K562 (cell line): Measurements from ENCODE around the gene PTP4A1. TPM values are rescaled to one million over a fixed set of nuclear protein-coding genes. Genes with fewer than 3 reads are reported as not detected.

ENCODE experiments used
- BRF1 ChIP-seq: IDR thresholded peaks from 3 replicates; pipeline ENCODE4 v1.6.1; 2011; ENCODE audit warnings: borderline replicate concordance, mild to moderate bottlenecking; ENCODE audit not compliant: insufficient read length; ENCODE audit errors: extremely low read depth
- CBX5 ChIP-seq: IDR thresholded peaks from 2 replicates; pipeline ENCODE4 v1.6.1; 2014; ENCODE audit warnings: low read depth, borderline replicate concordance
- CCNT2 ChIP-seq: IDR thresholded peaks from 2 replicates; pipeline ENCODE4 v1.6.1; 2011; ENCODE audit warnings: borderline replicate concordance, low read depth, mild to moderate bottlenecking, moderate library complexity, mixed read lengths, low read length; ENCODE audit not compliant: insufficient read length; ENCODE audit errors: extremely low read depth
- CHD1 ChIP-seq: fragments of 200-600 bp; sonication (generic); IDR thresholded peaks from one replicate; pipeline ENCODE4 v1.6.1; 2012; ENCODE audit warnings: mild to moderate bottlenecking, moderate library complexity, low read length, inconsistent platforms
- HNRNPL ChIP-seq: fragments of 200-400 bp; formaldehyde crosslinking; IDR thresholded peaks from 2 replicates; pipeline ENCODE4 v1.6.1; 2017; ENCODE audit warnings: low read depth, mild to moderate bottlenecking, low read length
- KAT2B ChIP-seq: IDR thresholded peaks from one replicate; pipeline ENCODE4 v1.6.1; 2012; ENCODE audit warnings: low read depth, mild to moderate bottlenecking, control low read depth, inconsistent platforms, low read length, moderate library complexity
- RBM14 ChIP-seq: fragments of 200-400 bp; formaldehyde crosslinking; IDR thresholded peaks from 2 replicates; pipeline ENCODE4 v1.6.1; 2018; ENCODE audit warnings: low read depth, mild to moderate bottlenecking, low read length, moderate library complexity, borderline replicate concordance; ENCODE audit not compliant: insufficient read depth
- SAFB2 ChIP-seq: fragments of 200-400 bp; formaldehyde crosslinking; IDR thresholded peaks from 2 replicates; pipeline ENCODE4 v1.6.1; 2018; ENCODE audit warnings: borderline replicate concordance, low read length, low read depth, moderate library complexity; ENCODE audit not compliant: severe bottlenecking
- SNRNP70 ChIP-seq: fragments of 200-400 bp; formaldehyde crosslinking; optimal IDR thresholded peaks from 2 replicates; pipeline ENCODE3; 2017; ENCODE audit warnings: low read depth, low read length
- ZNF124 ChIP-seq: sonication (generic); formaldehyde crosslinking; IDR thresholded peaks from 2 replicates; pipeline ENCODE4 v1.8.1; 2022; ENCODE audit warnings: missing genetic modification reagents
- ZNF184 ChIP-seq: sonication (generic); formaldehyde crosslinking; IDR thresholded peaks from 2 replicates; pipeline ENCODE4 v1.5.0; 2020; ENCODE audit warnings: missing genetic modification reagents
- ZNF316 ChIP-seq: fragments of 450-650 bp; IDR thresholded peaks from 2 replicates; pipeline ENCODE4 v1.6.1; 2016
- polyA plus RNA-seq, 8 experiments: library from polyadenylated mRNA; depleted of rRNA in 4 of 8; stranded (reverse) in 5 of 8; unstranded in 3 of 8; fragments of >200 nt; fragmentation: Nextera tagmentation in 2 of 8; fragmentation: Illumina TruSeq in 1 of 8; extraction: Ambion mirVana in 2 of 8; extraction: Trizol in 1 of 8; gene quantifications; 2 replicates each; pipeline versions ENCODE4 v1.2.1 to v1.2.3, GENCODE V29; 2011 to 2014; ENCODE audit warnings: inconsistent platforms in 1 of 8, missing spikeins in 1 of 8
- total RNA-seq, 7 experiments: library from RNA; depleted of rRNA in 6 of 7; stranded (reverse); fragments of >200 nt in 6 of 7; fragmentation: Illumina TruSeq in 2 of 7; extraction: Trizol in 2 of 7; gene quantifications; 2 replicates each; pipeline versions ENCODE4 v1.2.1 to v1.2.3, GENCODE V29; 2011 to 2021; ENCODE audit warnings: low replicate concordance in 1 of 7
- TF ChIP-seq, protein P1 (sequence below), 2 experiments: fragments of 450-650 bp; conservative IDR thresholded peaks; 2 replicates each; pipeline ENCODE4 v1.6.1; 2017; ENCODE audit warnings: mild to moderate bottlenecking in 2 of 2, moderate library complexity in 2 of 2
- TF ChIP-seq, protein P2 (sequence below): sonication (generic); formaldehyde crosslinking; IDR thresholded peaks from 2 replicates; pipeline ENCODE4 v1.4.0; 2020; ENCODE audit warnings: mild to moderate bottlenecking, missing genetic modification reagents
- TF ChIP-seq, protein P3 (sequence below): fragments of 450-650 bp; IDR thresholded peaks from 2 replicates; pipeline ENCODE4 v1.7.0; 2016; ENCODE audit warnings: borderline replicate concordance
- TF ChIP-seq, protein P4 (sequence below): fragments of 450-650 bp; formaldehyde crosslinking; IDR thresholded peaks from 2 replicates; pipeline ENCODE4 v1.4.0; 2022; ENCODE audit warnings: missing genetic modification characterization
- TF ChIP-seq, protein P5 (sequence below): fragments of 450-650 bp; IDR thresholded peaks from 2 replicates; pipeline ENCODE4 v1.6.1; 2016; ENCODE audit warnings: borderline replicate concordance

Gene PTP4A1
- total and polyA plus RNA-seq, 9 of the 15 experiments (the other 6 are each of a cell fraction or from before 2014, with no cell fraction given) = 3.7 to 67.5 (median 13.1) TPM

DNA sequence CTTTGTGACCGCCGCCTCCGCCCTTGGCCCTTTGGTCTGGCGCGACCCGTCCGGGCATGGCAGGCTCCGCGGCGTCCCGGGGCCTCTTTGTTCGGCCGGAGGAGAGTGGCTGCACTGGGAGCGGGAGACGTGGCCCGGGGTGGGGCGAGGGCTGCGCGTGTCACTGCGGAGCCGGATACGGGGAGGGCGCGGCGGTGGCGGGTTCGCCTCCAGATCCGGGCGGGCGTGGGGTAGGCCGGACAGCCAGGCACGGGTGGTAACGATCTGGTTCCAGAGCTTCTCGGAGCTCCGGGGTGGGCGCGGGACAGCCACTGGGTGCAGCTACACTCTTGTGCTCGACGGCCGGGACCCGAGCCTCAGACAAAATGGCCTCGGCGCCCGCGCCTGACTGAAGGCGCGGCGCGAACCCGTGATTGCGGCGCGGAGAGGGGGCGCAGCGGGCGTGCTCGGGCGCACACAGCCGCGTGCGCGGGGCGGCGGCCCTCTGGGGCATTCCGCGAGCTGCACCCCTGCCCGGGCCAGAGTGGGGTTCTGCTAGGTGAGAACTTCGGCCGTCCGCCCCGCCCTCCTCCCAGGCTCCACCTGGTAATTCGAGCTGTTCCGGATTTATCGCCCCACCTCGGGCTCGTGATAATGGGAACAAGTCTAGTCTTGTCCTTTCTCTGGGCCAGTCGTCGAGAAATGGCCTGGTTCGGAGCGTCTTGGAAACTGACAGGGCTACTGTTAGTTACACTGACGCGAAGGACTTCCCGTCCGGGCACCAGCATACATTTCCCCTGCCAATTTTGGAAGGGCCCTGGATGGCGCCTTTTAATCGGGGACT lies 1.0 kb downstream of the PTP4A1 start (continued):
- TF ChIP-seq KAT2B (no peak), ZNF124 (peak; percentile 82; the same call in 1 of the 2 replicates), SNRNP70 (no peak), SAFB2 (no peak), BRF1 (no peak), ZNF316 (no peak), RBM14 (0 out of 2 replicates have a peak, but pooled peaks have one; percentile 78), CHD1 (peak; percentile 88), CBX5 (no peak), CCNT2 (peak; percentile 81), ZNF184 (CRISPR knock-in tag) (no peak), HNRNPL (peak; percentile 81)
- TF ChIP-seq, protein P1, sequence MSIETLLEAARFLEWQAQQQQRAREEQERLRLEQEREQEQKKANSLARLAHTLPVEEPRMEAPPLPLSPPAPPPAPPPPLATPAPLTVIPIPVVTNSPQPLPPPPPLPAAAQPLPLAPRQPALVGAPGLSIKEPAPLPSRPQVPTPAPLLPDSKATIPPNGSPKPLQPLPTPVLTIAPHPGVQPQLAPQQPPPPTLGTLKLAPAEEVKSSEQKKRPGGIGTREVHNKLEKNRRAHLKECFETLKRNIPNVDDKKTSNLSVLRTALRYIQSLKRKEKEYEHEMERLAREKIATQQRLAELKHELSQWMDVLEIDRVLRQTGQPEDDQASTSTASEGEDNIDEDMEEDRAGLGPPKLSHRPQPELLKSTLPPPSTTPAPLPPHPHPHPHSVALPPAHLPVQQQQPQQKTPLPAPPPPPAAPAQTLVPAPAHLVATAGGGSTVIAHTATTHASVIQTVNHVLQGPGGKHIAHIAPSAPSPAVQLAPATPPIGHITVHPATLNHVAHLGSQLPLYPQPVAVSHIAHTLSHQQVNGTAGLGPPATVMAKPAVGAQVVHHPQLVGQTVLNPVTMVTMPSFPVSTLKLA (conservative IDR thresholded peaks at IDR 0.05) = peak; percentile 28 to 55
- TF ChIP-seq, protein P2, sequence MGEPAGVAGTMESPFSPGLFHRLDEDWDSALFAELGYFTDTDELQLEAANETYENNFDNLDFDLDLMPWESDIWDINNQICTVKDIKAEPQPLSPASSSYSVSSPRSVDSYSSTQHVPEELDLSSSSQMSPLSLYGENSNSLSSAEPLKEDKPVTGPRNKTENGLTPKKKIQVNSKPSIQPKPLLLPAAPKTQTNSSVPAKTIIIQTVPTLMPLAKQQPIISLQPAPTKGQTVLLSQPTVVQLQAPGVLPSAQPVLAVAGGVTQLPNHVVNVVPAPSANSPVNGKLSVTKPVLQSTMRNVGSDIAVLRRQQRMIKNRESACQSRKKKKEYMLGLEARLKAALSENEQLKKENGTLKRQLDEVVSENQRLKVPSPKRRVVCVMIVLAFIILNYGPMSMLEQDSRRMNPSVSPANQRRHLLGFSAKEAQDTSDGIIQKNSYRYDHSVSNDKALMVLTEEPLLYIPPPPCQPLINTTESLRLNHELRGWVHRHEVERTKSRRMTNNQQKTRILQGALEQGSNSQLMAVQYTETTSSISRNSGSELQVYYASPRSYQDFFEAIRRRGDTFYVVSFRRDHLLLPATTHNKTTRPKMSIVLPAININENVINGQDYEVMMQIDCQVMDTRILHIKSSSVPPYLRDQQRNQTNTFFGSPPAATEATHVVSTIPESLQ (CRISPR knock-in tag) = peak; percentile 90; the same call in 1 of the 2 replicates
- TF ChIP-seq, protein P3, sequence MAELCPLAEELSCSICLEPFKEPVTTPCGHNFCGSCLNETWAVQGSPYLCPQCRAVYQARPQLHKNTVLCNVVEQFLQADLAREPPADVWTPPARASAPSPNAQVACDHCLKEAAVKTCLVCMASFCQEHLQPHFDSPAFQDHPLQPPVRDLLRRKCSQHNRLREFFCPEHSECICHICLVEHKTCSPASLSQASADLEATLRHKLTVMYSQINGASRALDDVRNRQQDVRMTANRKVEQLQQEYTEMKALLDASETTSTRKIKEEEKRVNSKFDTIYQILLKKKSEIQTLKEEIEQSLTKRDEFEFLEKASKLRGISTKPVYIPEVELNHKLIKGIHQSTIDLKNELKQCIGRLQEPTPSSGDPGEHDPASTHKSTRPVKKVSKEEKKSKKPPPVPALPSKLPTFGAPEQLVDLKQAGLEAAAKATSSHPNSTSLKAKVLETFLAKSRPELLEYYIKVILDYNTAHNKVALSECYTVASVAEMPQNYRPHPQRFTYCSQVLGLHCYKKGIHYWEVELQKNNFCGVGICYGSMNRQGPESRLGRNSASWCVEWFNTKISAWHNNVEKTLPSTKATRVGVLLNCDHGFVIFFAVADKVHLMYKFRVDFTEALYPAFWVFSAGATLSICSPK = no peak
- TF ChIP-seq, protein P4, sequence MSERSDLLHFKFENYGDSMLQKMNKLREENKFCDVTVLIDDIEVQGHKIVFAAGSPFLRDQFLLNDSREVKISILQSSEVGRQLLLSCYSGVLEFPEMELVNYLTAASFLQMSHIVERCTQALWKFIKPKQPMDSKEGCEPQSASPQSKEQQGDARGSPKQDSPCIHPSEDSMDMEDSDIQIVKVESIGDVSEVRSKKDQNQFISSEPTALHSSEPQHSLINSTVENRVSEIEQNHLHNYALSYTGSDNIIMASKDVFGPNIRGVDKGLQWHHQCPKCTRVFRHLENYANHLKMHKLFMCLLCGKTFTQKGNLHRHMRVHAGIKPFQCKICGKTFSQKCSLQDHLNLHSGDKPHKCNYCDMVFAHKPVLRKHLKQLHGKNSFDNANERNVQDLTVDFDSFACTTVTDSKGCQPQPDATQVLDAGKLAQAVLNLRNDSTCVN = no peak
- TF ChIP-seq, protein P5, sequence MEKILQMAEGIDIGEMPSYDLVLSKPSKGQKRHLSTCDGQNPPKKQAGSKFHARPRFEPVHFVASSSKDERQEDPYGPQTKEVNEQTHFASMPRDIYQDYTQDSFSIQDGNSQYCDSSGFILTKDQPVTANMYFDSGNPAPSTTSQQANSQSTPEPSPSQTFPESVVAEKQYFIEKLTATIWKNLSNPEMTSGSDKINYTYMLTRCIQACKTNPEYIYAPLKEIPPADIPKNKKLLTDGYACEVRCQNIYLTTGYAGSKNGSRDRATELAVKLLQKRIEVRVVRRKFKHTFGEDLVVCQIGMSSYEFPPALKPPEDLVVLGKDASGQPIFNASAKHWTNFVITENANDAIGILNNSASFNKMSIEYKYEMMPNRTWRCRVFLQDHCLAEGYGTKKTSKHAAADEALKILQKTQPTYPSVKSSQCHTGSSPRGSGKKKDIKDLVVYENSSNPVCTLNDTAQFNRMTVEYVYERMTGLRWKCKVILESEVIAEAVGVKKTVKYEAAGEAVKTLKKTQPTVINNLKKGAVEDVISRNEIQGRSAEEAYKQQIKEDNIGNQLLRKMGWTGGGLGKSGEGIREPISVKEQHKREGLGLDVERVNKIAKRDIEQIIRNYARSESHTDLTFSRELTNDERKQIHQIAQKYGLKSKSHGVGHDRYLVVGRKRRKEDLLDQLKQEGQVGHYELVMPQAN = no peak
